PFSK-1 (cell line): ENCODE results near the gene HDAC3.

Source experiments
- FOXP2 ChIP-seq: optimal IDR thresholded peaks from 2 replicates; pipeline ENCODE3; 2011; ENCODE audit warnings: borderline replicate concordance, control low read depth, inconsistent platforms; ENCODE audit not compliant: insufficient read depth; ENCODE audit errors: extremely low read length, extremely low read depth
- POLR2AphosphoS5 ChIP-seq: IDR thresholded peaks from 2 replicates; pipeline ENCODE4 v1.6.1; 2012; ENCODE audit warnings: low read depth, mild to moderate bottlenecking, control low read depth, low read length, moderate library complexity
- REST ChIP-seq, 2 experiments: IDR thresholded peaks; 2 replicates each; pipeline versions ENCODE4 v1.6.1 to v1.8.0; 2011 to 2012; ENCODE audit warnings: low read depth in 2 of 2, low read length in 2 of 2, control low read depth in 1 of 2, inconsistent platforms in 1 of 2, mild to moderate bottlenecking in 1 of 2, moderate library complexity in 1 of 2; ENCODE audit not compliant: insufficient read depth in 1 of 2
- SIN3A ChIP-seq: IDR thresholded peaks from 2 replicates; pipeline ENCODE4 v1.6.1; 2012; ENCODE audit warnings: mild to moderate bottlenecking, low read length, moderate library complexity, borderline replicate concordance; ENCODE audit not compliant: insufficient read depth
- TAF1 ChIP-seq: IDR thresholded peaks from 2 replicates; pipeline ENCODE4 v1.6.1; 2012; ENCODE audit warnings: low read length, control low read depth, borderline replicate concordance; ENCODE audit not compliant: insufficient read depth

HDAC3 gene

GRCh38 chr5:141598391-141599345, 38.0 kb downstream of the HDAC3 start:
- TF ChIP-seq FOXP2, result no peak
- no peak for TF ChIP-seq SIN3A
- no peak for TF ChIP-seq TAF1
- no peak for TF ChIP-seq POLR2AphosphoS5
- no peak for TF ChIP-seq REST (IDR thresholded peaks at IDR 0.05; ENCODE audit: insufficient read depth in 1 of 2, low read depth in 2 of 2, low read length in 2 of 2)

GRCh38 chr5:141597814-141598213, 38.8 kb downstream of the HDAC3 start:
- TF ChIP-seq FOXP2 (no peak), POLR2AphosphoS5 (no peak), TAF1 (no peak), SIN3A (no peak), REST (IDR thresholded peaks at IDR 0.05; ENCODE audit: insufficient read depth in 1 of 2, low read depth in 2 of 2, low read length in 2 of 2) (no peak)

- TF ChIP-seq TAF1 (no peak), POLR2AphosphoS5 (no peak), FOXP2 (no peak), REST (IDR thresholded peaks at IDR 0.05; ENCODE audit: insufficient read depth in 1 of 2, low read depth in 2 of 2, low read length in 2 of 2) (no peak), SIN3A (no peak)
Measured at GRCh38 chr5:141597394-141597793, 39.3 kb downstream of the HDAC3 start.

- no peak for TF ChIP-seq TAF1
- no peak for TF ChIP-seq SIN3A
- no peak for TF ChIP-seq POLR2AphosphoS5
- no peak for TF ChIP-seq FOXP2
- TF ChIP-seq REST (IDR thresholded peaks at IDR 0.05; ENCODE audit: insufficient read depth in 1 of 2, low read depth in 2 of 2, low read length in 2 of 2), result no peak
Measured at GRCh38 chr5:141596867-141597266, 39.8 kb downstream of the HDAC3 start.

GRCh38 chr5:141590127-141590526, 46.5 kb downstream of the HDAC3 start:
- no peak for TF ChIP-seq FOXP2
- no peak for TF ChIP-seq SIN3A
- no peak for TF ChIP-seq TAF1
- no peak for TF ChIP-seq POLR2AphosphoS5
